HCT116 (cell line): Measurements from ENCODE around the gene OR2M5.

ENCODE experiments used
- CEBPB ChIP-seq: IDR thresholded peaks from 2 replicates; pipeline ENCODE4 v1.6.1; 2012; ENCODE audit warnings: low read depth
- CTCF ChIP-seq, 3 experiments: fragments of 200-600 bp in 1 of 3; sonication (generic) in 1 of 3; IDR thresholded peaks in 2 of 3; conservative IDR thresholded peaks in 1 of 3; 2 replicates each; pipeline ENCODE4 v1.5.1; 2012 to 2017; ENCODE audit warnings: low read depth in 2 of 3, low read length in 2 of 3, antibody characterized with exemption in 1 of 3, borderline replicate concordance in 1 of 3, control low read depth in 1 of 3, mild to moderate bottlenecking in 1 of 3, mixed read lengths in 1 of 3, mixed run types in 1 of 3, moderate library complexity in 1 of 3; ENCODE audit not compliant: insufficient read depth in 1 of 3
- EZH2 ChIP-seq: fragments of 200-600 bp; sonication (generic); IDR thresholded peaks from 2 replicates; pipeline ENCODE4 v1.6.1; 2017; ENCODE audit warnings: antibody characterized with exemption, mixed run types

- TF ChIP-seq CTCF (IDR thresholded peaks at IDR 0.05 in 2 of 3, conservative IDR thresholded peaks at IDR 0.05 in 1 of 3; ENCODE audit: borderline replicate concordance in 1 of 3, insufficient read depth in 1 of 3, low read depth in 2 of 3, low read length in 2 of 3) = no peak
- no peak for TF ChIP-seq CEBPB
- no peak for TF ChIP-seq EZH2
Measured at GRCh38 chr1:248165186-248165585, 20.2 kb downstream of the OR2M5 start.
